ENCODE results near the gene TWIST1.

Gene TWIST1

GRCh38 chr7:19117870-19118608, 603 bp upstream of the TWIST1 start:
- no peak for TF ChIP-seq USF1 (IDR thresholded peaks at IDR 0.05)
- TF ChIP-seq NFIC (IDR thresholded peaks at IDR 0.05) = no peak
- TF ChIP-seq RAD21 (IDR thresholded peaks at IDR 0.05; ENCODE audit: low read depth) = peak; percentile 41; the same call in 1 of the 2 replicates

GRCh38 chr7:19116121-19117090, 1.0 kb downstream of the TWIST1 start:
- no peak for TF ChIP-seq ZBTB7A (IDR thresholded peaks at IDR 0.05; ENCODE audit: low read depth)

GRCh38 chr7:19114551-19114855, 2.9 kb downstream of the TWIST1 start:
- TF ChIP-seq FOXM1 (IDR thresholded peaks at IDR 0.05; ENCODE audit: borderline replicate concordance, low read depth) (no peak), TCF12 (IDR thresholded peaks at IDR 0.05; ENCODE audit: low read depth) (no peak)

- TF ChIP-seq REST (IDR thresholded peaks at IDR 0.05; ENCODE audit: low read depth) (no peak), EGR1 (IDR thresholded peaks at IDR 0.05) (no peak), USF1 (IDR thresholded peaks at IDR 0.05) (no peak), RAD21 (IDR thresholded peaks at IDR 0.05; ENCODE audit: low read depth) (no peak), MAX (IDR thresholded peaks at IDR 0.05) (no peak), CREB1 (IDR thresholded peaks at IDR 0.05; ENCODE audit: low read depth) (no peak), NFIC (IDR thresholded peaks at IDR 0.05) (no peak), EP300 (IDR thresholded peaks at IDR 0.05; ENCODE audit: borderline replicate concordance) (no peak), YY1 (IDR thresholded peaks at IDR 0.05; ENCODE audit: low read depth) (no peak), TAF1 (IDR thresholded peaks at IDR 0.05; ENCODE audit: low read depth) (no peak), CEBPB (IDR thresholded peaks at IDR 0.05) (no peak), FOXM1 (IDR thresholded peaks at IDR 0.05; ENCODE audit: borderline replicate concordance, low read depth) (no peak), TEAD4 (IDR thresholded peaks at IDR 0.05) (no peak), ZBTB7A (IDR thresholded peaks at IDR 0.05; ENCODE audit: low read depth) (no peak), TCF12 (IDR thresholded peaks at IDR 0.05; ENCODE audit: low read depth) (no peak)
These were observed 3.4 kb downstream of the TWIST1 start for GRCh38 chr7:19113855-19114550.

GRCh38 chr7:19113002-19113350, 4.5 kb downstream of the TWIST1 start:
- TF ChIP-seq MAX (IDR thresholded peaks at IDR 0.05) = no peak
- TF ChIP-seq USF1 (IDR thresholded peaks at IDR 0.05) = no peak
- TF ChIP-seq EGR1 (IDR thresholded peaks at IDR 0.05) = no peak
- TF ChIP-seq REST (IDR thresholded peaks at IDR 0.05; ENCODE audit: low read depth) = no peak
- no peak for TF ChIP-seq EP300 (IDR thresholded peaks at IDR 0.05; ENCODE audit: borderline replicate concordance)
- TF ChIP-seq YY1 (IDR thresholded peaks at IDR 0.05; ENCODE audit: low read depth) = no peak
